ENCODE data around the gene VEZF1. TPM values are rescaled to one million over a fixed set of nuclear protein-coding genes. Genes with fewer than 3 reads are reported as not detected.
A peak's percentile ranks its signal among the peaks of the same experiment; 100 is the strongest.

Gene VEZF1
- total RNA-seq, 1 donor from 2014 or later = 82.5 TPM

DNA sequence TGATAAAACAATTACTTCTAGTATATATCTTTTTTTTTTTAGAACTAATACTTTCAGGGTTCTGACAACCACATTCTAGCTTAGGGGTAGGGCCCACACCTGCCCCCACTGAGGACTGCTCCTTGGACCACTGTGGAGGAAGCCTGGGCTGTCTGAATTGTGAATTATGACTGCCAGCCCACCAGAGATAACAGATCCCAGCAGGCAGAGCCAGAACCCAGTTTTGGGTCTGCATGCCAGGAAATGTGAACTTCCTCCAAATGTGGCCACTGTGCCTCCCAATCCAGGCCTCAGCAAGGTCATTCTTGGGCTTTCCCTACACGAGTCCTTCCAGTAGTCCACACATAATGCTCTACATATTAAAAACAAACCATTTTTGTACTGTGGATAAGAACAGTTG is 15.9 kb downstream of the VEZF1 start:
- DNase-seq (ENCODE audit: low spot score in 2 of 2, unreplicated experiment in 2 of 2) = peak in 1 of 2 experiments; percentile 14
- Mint-ChIP-seq H3K36me3 (peaks cover 27% of the 10 kb centered on the region), H3K27me3 (ENCODE audit: low read depth) (no peaks in the 10 kb centered on the region), H3K4me1 (peaks cover 9% of the 10 kb centered on the region), H3K27ac (no peak overlapping the region), H3K9me3 (no peaks in the 10 kb centered on the region), H3K4me3 (no peak overlapping the region)
- TF ChIP-seq, protein P1, sequence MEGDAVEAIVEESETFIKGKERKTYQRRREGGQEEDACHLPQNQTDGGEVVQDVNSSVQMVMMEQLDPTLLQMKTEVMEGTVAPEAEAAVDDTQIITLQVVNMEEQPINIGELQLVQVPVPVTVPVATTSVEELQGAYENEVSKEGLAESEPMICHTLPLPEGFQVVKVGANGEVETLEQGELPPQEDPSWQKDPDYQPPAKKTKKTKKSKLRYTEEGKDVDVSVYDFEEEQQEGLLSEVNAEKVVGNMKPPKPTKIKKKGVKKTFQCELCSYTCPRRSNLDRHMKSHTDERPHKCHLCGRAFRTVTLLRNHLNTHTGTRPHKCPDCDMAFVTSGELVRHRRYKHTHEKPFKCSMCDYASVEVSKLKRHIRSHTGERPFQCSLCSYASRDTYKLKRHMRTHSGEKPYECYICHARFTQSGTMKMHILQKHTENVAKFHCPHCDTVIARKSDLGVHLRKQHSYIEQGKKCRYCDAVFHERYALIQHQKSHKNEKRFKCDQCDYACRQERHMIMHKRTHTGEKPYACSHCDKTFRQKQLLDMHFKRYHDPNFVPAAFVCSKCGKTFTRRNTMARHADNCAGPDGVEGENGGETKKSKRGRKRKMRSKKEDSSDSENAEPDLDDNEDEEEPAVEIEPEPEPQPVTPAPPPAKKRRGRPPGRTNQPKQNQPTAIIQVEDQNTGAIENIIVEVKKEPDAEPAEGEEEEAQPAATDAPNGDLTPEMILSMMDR (IDR thresholded peaks at IDR 0.05; ENCODE audit: unreplicated experiment) = no peak

DNA sequence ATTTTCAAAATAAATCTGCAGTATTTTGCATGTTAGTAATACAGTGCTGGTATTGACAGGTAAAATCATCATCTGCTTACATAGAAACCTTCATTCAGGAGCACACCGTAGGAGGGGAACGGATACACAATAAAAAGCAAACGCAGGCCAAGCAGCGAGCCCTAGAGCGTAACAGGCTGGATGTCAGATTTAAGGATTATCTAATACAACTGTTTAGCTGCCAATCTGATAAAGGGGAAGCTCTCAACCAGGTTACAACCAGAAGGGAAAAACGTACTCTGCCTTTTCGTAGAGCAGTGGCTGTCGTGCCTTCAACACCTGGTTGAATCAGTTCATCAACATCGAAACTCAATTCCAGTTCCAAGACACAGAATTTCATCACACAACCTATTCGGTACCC is 16.5 kb downstream of the VEZF1 start:
- peak overlapping the region; percentile 13 for H3K27ac Mint-ChIP-seq
- DNase-seq (ENCODE audit: low spot score in 2 of 2, unreplicated experiment in 2 of 2) = peak in 1 of 2 experiments; percentile 19
- peaks cover 9% of the 10 kb centered on the region for H3K4me1 Mint-ChIP-seq
- peaks cover 24% of the 10 kb centered on the region for H3K36me3 Mint-ChIP-seq
- no peaks in the 10 kb centered on the region for H3K9me3 Mint-ChIP-seq
- TF ChIP-seq, protein P1 (IDR thresholded peaks at IDR 0.05; ENCODE audit: unreplicated experiment) = no peak
- no peak overlapping the region for H3K4me3 Mint-ChIP-seq
- no peaks in the 10 kb centered on the region for H3K27me3 Mint-ChIP-seq (ENCODE audit: low read depth)

DNA sequence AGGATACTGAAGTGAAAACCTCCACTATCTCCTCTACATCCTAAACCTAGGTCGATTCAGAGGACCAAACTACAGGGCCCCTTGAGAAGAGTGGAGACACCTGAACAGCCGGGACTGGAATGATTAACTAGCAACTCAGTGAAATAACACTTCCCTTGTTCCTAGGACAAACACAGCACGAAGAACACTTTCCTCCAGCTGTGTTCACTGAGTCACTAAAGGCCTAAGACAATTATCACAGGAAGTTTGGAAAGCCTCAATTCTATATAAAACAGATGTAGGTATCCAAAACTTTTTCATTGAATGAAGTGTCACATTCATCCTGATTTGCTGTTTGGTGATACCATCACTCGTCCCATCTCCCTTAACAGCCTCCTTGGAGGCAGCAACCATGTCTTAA is 17.3 kb downstream of the VEZF1 start:
- H3K4me1 Mint-ChIP-seq = peaks cover 9% of the 10 kb centered on the region
- no peaks in the 10 kb centered on the region for H3K27me3 Mint-ChIP-seq (ENCODE audit: low read depth)
- no peak overlapping the region for H3K4me3 Mint-ChIP-seq
- DNase-seq (ENCODE audit: low spot score in 2 of 2, unreplicated experiment in 2 of 2) = peak in 1 of 2 experiments; percentile 13
- no peaks in the 10 kb centered on the region for H3K9me3 Mint-ChIP-seq
- H3K36me3 Mint-ChIP-seq = peaks cover 17% of the 10 kb centered on the region
- TF ChIP-seq, protein P1 (IDR thresholded peaks at IDR 0.05; ENCODE audit: unreplicated experiment) = no peak
- H3K27ac Mint-ChIP-seq = peak overlapping the region; percentile 31

DNA sequence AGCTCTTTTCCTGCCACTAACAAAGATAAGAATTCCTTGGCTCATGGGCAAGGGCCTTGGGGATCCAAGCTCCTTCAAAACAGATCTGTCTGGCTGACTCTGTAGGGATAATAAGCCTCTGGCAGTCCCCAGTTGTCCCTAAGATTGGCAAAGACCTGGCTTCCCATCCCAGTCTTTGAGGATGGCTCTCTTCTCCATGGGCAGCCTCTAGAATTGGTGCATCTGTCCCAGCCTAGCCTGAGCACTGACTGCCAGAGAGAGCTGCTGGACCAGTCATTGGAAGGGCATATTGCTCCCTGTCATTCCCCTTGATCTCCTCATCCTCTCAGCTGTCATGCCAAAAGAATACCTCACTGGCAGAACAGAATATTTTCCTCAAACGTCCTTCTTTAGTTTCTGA is 19.6 kb downstream of the VEZF1 start:
- DNase-seq (ENCODE audit: low spot score in 2 of 2, unreplicated experiment in 2 of 2) = peak in 1 of 2 experiments; percentile 20
- Mint-ChIP-seq H3K36me3 (peaks cover 3% of the 10 kb centered on the region), H3K4me1 (peaks cover 9% of the 10 kb centered on the region), H3K9me3 (no peaks in the 10 kb centered on the region), H3K27ac (no peak overlapping the region), H3K27me3 (ENCODE audit: low read depth) (no peaks in the 10 kb centered on the region), H3K4me3 (no peak overlapping the region)
- TF ChIP-seq, protein P1 (IDR thresholded peaks at IDR 0.05; ENCODE audit: unreplicated experiment) = no peak

DNA sequence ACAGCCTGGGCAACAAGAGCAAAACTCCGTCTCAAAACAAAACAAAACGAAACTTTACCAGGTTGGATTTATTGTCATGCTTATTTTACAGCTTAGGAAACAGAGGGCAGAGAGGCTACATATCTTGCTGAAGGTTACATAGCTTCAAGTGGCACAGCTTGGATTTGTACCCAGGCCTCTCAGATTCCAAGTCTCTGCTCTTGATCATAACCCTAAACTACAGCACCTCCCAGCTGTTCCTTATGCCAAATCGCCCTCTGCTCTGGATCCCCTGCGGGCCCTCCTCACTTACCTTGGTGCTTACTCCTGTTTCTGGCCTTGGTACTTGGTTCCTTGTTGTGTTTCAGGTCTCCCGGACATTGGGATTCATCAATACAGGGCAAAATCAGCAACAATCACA is 21.2 kb downstream of the VEZF1 start:
- TF ChIP-seq, protein P1 (IDR thresholded peaks at IDR 0.05; ENCODE audit: unreplicated experiment) = no peak
- Mint-ChIP-seq H3K36me3 (no peaks in the 10 kb centered on the region), H3K27ac (no peak overlapping the region), H3K27me3 (ENCODE audit: low read depth) (no peaks in the 10 kb centered on the region), H3K4me1 (peaks cover 2% of the 10 kb centered on the region), H3K4me3 (no peak overlapping the region), H3K9me3 (no peaks in the 10 kb centered on the region)
- DNase-seq (ENCODE audit: low spot score in 2 of 2, unreplicated experiment in 2 of 2) = peak in 1 of 2 experiments; percentile 17

DNA sequence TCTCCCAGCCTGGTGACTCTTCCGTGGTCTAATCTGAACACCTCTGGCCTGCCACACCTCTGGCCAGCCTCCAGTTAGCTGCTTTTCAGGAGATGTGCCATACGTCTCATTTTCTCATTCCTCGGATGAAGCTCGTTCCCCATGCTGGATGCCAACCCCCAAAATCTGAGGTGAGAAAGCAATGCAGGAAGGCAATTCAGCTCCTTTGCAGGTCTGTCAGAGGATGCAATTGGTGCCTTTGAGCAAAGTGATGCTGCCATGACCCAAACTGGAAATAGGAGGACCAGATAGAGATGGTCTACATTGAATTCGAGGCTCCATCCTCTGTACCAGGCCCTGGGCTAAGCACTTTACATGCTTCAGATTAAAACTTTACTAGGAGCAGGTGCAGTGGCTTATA is 21.8 kb downstream of the VEZF1 start:
- no peak for DNase-seq (ENCODE audit: low spot score in 2 of 2, unreplicated experiment in 2 of 2)
- TF ChIP-seq, protein P1 (IDR thresholded peaks at IDR 0.05; ENCODE audit: unreplicated experiment) = no peak
- Mint-ChIP-seq H3K4me3 (no peak overlapping the region), H3K27me3 (ENCODE audit: low read depth) (no peaks in the 10 kb centered on the region), H3K4me1 (no peaks in the 10 kb centered on the region), H3K36me3 (no peaks in the 10 kb centered on the region), H3K27ac (no peak overlapping the region), H3K9me3 (no peaks in the 10 kb centered on the region)
